GM18517 (cell line): ENCODE results near the gene ONECUT1.
A peak's percentile ranks its signal among the peaks of the same experiment; 100 is the strongest.
"Not testable (repeated sequence)": the region's sequence is repeated elsewhere in the genome, so short reads cannot be mapped to it uniquely, and the experiment has no call there.

Experiments used
- ATAC-seq: cut with Tn5 transposase; IDR thresholded peaks from one replicate; pipeline ENCODE4 v1.9.1; 2021; ENCODE audit warnings: mild to moderate bottlenecking, moderate library complexity; ENCODE audit not compliant: unreplicated experiment

Gene ONECUT1

DNA sequence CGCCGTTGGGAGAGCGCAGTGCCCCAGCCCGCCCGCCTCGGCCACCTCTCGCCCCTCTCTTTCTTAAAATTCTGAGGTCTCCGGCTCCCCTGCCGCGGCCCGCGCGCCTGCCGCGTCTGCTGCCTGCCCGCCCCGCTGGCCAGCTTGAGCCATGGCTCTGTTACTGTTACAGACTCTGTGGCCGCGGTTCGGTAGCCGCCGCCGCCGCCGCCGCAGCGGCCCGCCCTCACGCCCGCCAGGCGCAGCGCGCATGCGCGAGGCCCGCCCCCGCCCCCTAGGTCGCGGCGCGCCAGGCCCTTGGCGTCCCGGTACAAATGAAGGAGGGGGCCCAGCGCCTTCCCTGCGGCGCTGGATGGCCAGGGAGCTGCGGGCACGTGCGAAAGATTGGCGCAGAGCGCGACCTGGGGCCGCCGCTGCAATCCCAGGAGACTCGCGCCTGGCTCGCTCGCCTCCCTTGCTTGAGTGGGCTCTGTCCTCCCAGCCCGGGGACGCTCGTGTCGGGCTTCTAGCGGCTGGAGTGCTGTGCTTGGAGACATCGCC, at the start of gene ONECUT1:
TSS of gene ONECUT1 (minus strand) at position 168 of the 540 bp plus-strand sequence. CDS start 452 bp downstream, outside the sequence.
- ATAC-seq = peak; percentile 69

DNA sequence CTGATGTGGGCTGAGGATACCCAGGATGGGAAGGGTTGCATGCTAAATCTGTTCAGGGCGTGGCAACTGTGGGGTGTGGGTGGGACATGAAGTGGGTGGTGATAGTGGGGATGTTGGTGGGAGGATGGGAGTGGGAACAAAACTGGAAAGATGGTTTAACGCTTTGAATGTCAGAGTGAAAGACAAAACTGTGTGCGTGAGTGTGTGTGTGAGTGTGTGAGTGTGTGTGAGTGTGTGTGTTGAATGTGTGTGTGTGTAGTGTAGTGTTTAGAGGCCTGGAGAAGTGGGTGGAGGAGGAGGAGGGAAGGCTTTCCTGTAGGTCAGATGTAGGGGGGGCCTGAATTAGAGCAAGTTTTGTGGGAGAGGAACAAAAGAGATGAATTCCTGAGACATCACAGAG, 44.2 kb upstream of the ONECUT1 start:
- ATAC-seq = no peak

DNA sequence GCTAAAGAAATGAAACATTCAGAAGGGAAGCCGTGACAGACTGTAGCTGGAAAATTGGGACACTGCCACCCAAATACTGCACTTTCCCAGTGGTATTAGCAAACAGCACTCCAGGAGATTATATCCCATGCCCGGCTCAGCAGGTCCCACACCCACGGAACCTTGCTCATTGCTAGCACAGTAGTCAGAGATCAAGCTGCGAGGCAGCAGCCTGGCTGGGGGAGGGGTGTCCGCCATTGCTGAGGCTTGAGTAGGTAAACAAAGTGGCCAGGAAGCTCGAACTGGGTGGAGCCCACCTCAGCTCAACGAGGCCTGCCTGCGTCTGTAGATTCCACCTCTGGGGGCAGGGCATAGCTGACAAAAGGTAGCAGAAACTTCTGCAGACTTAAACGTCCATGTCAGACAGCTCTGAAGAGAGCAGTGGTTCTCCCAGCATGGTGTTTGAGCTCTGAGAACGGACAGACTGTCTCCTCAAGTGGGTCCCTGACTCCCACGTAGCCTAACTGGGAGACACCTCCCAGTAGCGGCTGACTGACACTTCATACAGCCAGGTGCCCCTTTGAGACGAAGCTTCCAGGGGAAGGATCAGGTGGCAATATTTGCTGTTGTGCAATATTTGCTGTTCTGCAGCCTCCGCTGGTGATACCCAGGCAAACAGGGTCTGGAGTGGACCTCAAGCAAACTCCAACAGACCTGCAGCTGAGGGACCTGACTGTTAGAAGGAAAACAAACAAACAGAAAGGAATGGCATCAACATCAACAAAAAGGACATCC, 34.2 kb upstream of the ONECUT1 start:
- ATAC-seq = not testable (repeated sequence)

DNA sequence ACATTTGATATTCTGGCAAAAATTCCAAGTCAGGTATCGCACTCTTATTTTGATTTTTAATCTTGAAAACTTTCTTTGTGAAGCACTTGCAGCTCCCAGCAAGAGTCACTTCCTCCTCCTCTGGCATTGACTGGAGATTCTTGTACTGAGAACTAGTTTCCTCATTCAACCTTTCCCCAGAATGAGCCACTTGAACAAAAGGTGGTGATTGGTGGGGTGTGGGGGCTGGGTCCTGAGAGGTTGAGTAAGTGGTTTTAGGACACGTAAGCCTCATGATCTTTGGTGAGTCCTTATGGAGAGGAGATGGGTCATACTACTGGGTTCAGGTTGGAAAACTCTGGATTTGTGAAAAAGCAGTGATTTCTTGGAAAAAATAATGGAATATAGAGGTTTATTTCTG, 32.3 kb upstream of the ONECUT1 start:
- ATAC-seq = no peak

DNA sequence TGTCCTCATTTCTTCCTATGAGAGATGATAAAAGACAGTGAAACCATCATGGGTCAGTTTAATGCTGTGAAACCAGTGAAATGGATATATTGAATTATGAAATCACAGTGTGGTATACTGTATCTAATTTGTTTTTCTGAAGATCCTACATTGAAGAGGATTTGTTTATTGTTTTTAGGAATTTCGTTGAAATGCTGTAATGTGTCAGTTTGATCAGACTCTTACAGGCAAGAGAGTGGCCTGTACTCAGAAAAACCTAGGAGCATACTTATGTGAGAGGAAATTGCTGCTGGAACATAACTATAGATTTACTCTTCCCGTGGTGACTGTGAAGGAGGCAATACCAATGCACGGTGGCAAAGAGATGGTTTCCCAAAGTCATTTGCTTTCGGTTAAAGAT, 29.1 kb upstream of the ONECUT1 start:
- ATAC-seq = no peak

DNA sequence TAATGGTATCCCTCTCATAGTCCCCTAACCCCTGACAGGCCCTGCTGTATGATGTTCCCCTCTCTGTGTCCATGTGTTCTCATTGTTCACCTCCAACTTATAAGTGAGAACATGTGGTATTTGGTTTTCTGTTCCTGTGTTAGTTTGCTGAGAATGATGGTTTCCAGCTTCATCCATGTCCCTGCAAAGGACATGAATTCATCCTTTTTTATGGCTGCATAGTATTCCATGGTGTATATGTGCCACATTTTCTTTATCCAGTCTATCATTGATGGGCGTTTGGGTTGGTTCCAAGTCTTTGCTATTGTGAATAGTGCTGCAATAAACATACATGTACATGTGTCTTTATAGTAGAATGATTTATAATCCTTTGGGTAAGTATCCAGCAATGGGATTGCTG, 25.8 kb upstream of the ONECUT1 start:
- ATAC-seq = not testable (repeated sequence)

DNA sequence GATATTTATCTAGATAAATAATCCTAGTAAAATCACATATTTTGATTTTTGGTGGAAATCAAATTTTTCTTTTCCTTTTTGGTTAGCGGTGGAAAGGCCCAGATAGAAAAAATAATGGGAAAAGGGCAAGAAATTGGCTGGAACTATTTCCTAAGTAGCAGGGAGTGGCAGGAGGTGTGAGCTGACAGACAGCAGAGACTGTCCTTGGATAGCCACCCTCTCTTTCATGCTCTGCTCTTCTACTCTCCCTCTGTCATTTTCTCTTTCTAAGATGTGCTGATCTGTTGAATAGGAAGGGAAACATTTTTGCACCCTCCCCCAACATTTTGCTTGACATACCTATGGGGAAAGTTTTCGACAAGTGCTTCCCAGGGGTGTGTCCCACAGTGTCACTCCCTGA, 18.9 kb upstream of the ONECUT1 start:
- no peak for ATAC-seq

DNA sequence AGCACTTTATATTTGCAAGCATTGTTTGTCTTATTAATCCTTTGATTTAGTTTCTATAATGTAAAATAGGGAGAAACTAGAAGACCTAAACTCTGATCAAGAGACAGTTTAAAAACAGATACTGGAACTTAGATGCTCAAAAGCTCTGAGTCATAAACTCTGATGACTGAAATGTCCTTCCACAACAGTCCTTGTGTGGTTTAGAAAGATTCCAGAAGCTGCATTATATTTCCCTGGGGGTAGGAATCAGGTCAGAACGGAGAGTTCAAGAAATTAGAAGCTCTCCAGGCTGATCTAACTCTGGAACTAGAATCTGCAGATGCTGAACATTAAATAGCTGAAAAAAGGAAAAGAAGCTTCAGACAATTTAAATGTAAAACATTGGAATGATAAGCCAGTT, 18.3 kb upstream of the ONECUT1 start:
- ATAC-seq = no peak

DNA sequence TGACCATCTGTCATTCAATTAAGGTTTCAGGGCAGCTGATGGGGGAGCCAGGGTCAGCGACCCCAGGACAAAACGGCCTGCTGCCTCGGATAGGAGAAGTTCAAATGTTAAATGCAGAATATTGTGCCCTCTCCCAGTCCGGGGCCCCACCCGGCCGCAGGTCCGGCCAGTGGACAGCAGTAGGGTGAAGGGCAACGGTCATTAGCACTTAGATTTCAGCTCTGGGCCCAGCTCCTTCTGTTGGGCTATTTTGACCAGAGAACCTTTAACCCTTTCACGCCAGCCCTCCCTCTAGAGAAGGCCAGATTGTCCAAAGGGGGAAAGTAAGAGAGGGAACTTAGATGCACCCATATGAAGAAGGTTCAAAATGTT, 16.1 kb upstream of the ONECUT1 start:
- no peak for ATAC-seq

DNA sequence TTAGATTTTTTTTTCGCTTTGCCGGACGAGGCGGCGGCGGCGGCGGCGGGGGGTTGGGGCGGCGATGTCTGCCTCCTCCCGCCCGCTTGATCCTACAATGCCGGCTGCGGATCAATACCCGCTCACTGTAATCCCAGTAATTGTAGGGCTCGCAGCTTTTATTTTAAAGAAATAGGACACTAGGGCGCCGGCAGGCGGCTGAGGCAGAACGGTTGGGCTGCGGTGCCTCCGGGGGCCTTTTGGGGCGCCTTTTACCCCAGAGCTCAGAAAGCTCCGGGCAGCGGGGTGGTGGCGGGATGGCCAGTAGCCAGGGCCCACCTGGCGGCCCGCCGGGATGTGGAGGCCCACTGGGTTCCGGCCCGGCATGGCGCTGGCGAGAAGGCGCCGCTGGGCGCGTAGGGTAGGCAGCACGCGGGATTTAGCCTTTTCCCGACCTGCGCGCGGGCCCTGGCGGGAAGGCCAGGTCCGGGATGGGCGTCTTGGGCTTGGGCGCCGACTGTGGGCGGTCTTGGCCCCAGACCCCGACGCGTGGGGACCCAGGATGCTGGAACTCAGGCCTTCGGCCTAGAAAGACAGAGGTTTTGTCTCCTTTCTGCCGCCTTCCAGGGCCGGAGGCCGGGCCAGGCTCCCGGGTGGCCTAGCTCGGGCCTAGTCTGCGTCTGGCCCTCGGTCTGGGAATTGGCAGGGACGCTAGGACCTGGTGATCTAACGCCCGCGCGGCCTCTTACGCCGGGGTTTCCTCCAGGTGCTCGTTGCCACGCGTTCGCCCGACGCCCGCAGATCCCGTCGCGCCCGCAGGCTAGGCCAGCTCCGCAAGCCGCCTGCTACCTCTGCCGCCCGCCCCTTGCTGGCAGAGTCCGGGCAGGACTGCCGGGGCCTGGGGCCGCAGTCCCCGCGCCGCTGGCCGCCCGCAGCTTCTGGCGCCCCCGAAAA, 15.5 kb upstream of the ONECUT1 start:
- no peak for ATAC-seq

DNA sequence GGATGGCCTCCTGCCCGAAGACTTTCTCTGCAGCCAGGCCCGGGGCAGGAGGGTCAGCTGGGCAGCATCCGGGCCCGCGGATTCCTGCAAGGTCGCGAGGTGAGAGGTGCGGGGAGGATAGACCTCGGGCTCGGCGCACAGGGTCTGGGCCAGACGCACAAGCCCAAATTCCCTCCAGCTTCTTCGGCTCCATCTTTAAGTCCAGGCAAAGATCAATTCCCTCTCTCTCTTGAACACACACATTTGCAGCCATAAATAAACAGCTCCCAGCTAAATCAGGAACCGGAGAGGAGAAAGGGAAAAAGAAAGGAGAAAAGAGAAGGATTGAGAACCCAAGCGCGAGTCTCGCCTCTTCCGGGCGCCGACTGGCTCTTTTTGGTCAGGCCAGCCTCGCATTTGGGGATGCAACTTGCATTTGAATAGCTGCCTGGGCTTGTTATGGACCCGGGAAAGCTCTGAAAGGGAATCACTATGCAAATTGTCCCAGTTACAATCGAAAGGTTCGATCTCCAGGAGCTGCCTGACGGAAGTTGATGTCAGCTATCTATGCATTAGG, 14.5 kb upstream of the ONECUT1 start:
- ATAC-seq = no peak

DNA sequence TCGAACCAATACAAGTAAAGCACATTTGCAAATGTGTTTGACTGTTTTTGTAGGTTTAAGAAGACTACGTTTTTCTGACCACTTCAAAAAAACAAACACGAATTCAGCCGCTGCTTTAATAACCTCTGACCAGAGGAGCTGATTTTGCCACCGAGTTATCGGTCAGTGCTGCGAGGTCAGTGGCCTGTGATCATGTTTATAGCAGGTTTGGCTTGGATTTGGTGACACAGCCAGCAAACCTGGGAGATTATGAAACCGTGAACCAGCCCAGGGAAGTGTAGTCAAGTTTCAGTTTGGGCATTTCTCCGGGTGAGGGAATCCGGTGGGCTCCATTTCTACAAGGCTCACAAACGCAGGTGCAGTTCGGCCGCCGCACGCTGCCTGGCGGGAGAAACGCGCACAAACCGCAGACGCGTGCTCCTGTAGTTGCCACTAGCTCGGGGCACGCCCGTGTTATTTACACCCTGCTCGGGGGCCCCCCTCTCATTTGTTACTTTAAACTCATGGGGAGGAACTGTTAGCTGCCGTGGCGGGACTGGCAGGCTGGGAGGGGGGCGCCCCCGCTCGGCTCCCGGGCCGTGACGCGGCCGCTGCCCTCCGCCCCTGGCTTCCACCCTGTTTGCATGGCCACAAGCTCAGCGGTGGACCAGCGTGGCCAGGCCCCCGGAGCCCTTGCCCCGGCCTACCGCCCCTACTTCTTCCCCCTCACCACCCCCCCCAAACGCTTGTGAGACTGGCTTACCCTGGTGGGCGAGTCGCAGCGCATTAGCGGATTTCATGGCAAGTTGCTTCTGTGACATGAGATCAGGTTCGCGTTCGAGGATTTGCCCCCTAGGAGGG, 13.6 kb upstream of the ONECUT1 start:
- ATAC-seq = no peak

DNA sequence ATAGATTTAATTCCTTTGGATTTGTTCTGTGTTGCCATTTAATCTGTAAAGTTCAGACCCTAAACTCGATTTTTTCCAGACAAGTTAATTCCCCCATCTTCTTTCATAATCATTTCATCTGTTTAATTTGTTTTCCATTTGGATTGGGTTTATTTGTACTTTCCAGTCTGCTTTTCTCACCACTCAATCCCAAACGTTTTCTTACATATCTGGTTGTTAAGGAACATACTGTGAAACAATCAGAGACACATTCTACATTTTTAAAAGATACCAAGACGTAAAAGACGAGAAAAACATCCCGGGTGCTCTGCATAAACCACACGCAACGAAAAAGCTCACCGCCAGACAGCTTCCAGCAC, 13.0 kb upstream of the ONECUT1 start:
- no peak for ATAC-seq

DNA sequence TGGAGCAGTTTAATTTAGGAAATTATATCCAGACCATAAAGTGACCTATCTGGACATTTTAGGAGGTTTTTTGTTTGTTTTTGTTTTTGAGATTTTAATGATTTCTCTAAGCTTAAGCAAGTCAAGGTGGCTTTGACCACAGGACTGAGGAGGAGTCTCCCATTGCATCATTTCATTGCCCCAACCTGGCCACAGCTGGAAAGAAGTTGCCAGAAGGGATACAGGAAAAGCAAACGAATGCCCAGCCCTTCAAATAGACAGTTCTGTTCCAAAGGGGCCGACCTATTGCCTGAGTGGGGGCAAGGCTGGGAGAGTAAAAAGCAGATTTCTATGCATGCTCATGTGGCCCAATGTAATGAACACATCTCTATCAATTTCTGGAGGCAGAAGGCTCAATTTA, 12.0 kb upstream of the ONECUT1 start:
- no peak for ATAC-seq

DNA sequence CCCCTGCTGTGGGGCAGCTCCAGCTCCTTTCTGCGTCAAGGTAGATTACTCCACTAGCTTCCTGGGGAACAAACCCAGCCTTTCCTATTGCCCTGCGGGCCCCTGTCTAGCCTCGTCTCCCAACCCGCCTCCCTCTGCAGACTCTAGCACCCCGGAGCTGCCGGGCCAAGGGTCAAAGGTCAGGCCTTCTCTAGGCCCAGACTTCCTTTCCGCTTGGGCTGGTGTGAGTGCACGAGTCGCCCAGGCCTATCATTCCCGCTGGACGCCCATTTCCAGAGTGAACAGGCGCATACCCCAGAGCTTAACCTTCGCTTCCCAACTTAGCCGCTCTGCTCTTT, 11.6 kb upstream of the ONECUT1 start:
- ATAC-seq = no peak

DNA sequence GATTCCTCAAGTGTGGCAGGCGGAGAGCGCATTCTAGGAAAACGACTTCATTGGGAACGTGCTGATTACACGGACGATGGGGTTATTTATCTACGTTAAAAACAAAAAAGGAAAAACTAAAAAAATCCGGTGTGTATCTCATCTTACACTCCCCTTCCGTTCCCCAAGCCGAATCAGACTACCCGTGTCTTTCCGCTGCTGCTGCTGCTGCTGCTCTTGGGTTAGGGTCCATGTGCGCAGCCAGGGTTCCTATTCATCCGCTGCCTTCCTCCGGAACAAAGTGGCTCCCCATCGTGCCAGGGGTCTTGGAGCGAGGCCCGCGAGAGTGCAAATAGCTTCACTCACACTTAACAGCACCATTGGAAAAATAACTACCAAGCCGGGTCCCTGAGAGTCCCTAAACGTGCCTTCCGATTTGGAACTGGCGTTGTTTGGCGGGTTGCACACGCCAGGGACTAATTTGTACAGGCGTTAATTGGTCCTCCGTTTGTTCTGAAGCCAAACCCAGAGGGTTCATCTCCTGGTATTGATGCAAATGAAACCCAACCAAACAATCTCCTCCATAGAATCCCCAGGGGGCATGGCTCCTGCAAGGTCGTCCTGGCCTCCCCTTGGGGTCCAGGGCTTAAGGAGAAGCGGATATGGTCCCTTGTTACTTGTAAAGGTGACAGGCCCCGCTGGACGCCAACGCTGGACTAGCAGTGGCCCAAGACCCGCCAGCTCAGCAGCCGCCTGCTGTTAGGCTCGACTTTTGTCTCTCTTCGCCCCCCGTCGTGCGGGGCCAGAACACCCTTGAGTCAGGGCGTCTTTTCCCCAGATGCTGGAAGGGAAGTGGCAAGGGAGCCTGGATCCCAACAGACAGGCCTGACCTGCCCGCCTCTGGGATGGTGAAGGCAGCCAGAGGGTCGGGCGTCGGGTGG, 11.0 kb upstream of the ONECUT1 start:
- no peak for ATAC-seq

DNA sequence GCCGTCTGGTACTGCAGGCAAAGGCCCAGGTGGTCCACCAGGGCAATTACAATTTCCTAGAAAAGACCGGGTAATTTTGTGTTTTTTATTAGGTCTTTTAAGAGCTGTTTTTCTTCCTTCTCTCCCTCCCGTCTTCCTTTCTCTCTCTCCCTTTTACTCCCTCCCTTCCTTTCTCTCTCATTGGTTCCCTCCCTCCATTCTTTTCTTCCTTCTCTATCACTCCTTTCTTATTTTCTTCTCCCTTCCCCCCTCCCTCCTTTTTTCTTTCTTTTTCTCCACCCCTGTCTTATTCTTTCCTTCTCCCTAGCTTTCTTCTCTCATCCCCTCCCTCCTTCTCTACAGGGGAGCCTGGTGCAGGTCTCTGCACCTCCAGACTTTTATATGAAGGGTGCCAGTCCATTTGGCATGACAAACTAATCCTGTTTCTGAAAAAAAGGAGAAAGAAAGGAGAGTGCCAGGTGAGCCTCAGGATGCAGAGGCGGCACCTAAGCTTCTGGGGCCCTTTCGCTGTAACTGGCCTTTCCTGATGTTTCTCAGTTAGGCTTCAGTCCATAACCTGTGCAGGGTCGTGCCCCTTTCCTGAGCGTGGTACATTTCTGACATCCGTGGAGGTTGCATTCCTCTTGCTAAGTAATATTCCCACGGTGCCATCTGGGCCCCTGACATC, 9.1 kb upstream of the ONECUT1 start:
- ATAC-seq = no peak

DNA sequence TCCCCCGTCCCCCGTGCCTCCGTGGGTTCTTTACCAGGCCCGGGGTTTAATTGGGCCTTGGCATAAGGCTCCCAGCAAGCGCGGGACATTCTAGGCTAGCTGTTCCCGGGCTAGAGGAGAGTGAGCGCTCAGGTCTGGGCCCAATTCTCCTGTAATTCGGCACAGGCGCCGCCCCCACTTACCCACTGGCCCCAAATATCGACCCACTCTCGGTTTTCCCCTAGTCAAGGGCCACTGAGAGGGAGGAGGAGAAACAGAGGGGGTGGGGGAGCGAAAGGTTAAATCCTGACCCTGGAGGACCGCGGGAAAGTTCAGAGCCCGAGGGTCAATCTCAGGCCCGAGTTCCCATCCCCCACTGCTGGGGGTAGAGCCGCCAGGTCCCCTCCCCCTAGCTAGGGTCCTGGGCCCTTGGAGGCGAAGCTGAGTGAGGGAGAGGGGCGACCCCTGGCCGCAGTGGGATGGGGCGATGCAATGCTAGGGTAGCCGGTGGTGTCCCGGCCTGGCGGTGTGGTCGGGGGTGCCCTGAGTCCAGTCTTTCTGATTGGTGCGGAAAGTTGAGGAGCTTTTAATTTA, 8.5 kb upstream of the ONECUT1 start:
- ATAC-seq = no peak
